HG03280 (cell line): ENCODE measurements around the gene CYP24A1.

ENCODE experiments used
- ATAC-seq: cut with Tn5 transposase; IDR thresholded peaks from one replicate; pipeline ENCODE4 v1.9.1; 2021; ENCODE audit warnings: mild to moderate bottlenecking, moderate library complexity; ENCODE audit not compliant: unreplicated experiment

Gene CYP24A1

DNA sequence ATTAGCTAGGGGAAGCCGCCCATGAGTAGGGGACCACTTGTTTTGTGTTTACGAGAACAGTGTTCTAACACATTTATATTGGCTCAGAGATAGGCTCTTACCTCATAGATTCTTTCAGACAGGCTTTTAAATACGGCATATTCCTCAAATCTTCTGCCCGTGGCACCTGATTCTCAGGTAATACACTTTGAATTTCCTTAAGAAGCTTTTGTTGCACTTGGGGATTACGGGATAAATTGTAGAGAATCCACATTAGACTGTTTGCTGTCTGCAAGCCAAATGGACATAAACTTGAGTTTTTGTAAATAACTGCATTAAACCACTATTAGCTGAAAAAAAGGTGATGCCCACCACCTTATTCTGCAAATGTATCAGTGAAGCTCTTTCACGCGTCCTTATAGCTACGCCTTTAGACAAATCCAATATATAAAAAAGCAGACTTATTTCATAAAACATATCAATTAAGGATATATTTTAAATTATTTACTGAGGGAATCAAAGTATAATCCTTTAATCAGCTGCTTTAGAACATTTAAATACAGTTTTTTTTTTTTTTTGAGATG, 14.8 kb downstream of the CYP24A1 start:
- ATAC-seq: no peak

DNA sequence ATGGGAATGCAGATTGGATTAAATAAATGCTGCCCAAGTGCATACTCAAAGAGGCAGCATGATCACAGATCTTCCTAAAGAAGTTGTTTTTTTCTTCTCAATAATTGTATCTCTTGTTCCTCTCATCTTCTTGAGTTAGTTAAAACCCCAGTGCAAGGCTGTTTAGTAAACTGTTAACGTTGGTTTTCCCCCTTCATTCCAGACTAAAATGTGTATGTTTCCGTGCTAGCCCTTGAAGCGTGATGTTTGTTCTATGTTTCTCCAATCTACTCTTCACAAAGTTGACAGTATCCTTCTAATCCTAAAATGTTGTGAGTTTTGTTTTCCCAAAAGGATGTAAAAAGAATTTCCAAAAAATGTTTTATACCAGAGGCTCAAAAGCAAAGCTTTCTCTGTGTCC, 15.6 kb downstream of the CYP24A1 start:
- no peak for ATAC-seq

GRCh38 chr20:54156981-54157835, 16.6 kb downstream of the CYP24A1 start:
- ATAC-seq: no peak

DNA sequence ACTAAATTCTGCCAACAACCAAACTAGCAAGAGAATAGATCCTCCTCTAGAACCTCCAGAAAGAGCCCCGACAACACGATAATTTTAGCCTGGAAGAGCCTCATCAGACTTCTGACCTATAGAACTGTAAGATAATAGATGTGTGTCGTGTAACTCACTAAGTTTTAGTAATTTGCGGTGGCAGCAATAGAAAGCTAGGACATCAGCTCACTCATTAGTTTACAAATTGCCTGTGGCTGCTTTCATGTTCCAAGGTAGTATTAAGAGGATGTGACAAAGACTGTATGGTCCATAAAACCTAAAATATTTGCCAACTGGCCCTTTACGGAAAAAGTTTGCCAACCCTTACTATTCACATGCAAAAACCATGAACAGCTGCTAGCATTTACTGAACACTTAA, 17.3 kb downstream of the CYP24A1 start:
- no peak for ATAC-seq

DNA sequence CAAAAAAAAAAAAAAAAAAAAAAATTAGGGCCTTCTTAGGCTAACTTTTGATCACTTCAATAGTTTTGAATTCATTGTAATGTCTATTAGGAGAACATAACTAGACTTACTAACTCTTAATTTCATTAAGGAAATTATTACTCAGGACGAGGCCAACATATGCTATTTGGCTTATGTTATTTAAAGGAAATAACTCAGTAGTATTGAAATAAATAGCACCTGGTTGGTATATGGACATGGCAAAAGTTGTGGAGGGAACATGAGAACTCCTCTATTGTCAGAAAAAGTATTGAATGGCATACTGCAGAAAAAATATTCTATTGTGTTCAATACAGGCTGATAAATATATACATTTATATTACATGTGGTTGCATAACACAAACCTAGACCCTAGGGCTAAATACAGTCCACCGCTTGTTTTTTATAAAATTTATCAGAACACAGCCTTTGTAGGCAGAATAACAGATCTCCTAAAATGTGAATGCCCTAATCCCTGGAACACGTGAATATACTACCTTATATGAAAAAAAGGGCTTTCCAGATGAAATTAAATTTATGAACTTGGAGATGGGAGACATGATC, 18.0 kb downstream of the CYP24A1 start:
- ATAC-seq: no peak

DNA sequence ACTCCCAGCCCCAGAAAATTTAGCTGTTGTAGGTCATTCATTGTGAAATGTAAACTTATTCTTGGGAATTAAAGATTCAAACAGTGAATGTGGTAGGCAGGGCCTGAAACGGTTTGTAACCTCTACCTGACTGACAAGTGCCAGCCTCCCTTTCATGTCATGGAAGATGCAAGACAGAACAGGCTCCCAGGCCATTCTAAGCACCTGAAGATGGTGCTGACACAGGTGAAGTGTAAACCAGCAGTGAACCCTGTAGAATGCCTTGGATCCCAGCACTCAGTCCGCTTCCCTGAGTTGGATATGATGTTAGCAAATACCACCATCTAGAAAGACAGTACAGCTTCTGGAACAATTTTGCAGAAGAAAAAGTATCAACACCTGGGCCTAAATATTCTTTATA, 19.3 kb downstream of the CYP24A1 start:
- ATAC-seq: no peak

DNA sequence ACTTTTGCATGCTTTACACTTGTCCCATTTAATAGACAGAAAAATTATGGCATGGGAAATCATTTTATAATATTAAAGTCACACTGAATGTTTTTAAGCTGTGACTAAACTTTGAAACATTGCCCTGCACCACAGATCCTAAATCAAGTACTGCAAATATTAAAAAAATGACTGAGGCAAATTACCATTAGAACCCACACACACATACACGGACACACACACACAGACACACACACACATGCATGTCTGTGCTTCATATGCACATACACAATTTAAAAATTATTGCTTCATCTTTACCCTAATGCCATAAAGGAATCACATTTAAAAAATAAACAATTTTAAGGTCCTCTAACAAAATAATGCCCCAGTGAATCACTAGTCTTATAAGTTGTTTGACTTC, 19.9 kb downstream of the CYP24A1 start:
- no peak for ATAC-seq

- no peak for ATAC-seq
Measured at GRCh38 chr20:54153041-54153327, 20.8 kb downstream of the CYP24A1 start.

DNA sequence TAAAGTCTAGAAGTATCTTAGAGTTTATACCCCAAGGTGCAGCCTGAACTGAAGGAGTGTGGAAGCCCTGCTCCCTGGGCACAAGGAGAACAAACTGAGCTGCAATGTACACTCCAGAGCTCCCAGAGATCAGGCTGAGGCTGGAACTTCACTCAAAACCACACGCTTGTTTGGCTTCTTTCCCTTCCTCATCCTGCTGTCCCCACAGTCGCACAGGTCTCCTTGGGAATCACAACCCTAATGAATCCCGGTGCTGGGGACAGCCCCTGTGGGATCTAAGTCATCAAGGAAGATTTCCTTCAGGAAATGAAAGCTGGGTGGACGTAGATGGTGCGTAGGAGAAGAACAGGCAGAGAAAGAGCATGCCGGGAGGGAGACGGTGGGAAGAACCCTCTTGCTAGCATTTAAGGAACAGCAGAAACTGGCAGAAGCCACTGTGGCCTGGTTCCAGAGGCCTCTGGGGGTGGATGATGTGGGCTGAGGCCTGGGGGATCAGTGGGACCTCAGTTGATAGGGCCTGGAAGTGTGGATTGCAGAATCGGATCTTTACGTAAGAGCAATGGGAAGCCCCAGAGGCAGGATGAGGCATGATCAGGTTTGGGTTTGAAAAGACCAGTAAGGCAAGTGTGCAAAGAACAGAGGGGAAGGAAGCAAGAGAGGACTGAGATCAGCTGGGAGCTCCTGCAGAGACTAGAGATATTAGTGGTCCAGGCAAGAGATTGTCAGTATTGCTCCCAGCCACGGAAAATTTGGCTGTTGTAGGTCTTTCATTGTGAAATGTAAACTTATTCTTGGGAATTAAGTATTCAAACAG, 21.4 kb downstream of the CYP24A1 start:
- ATAC-seq: no peak

DNA sequence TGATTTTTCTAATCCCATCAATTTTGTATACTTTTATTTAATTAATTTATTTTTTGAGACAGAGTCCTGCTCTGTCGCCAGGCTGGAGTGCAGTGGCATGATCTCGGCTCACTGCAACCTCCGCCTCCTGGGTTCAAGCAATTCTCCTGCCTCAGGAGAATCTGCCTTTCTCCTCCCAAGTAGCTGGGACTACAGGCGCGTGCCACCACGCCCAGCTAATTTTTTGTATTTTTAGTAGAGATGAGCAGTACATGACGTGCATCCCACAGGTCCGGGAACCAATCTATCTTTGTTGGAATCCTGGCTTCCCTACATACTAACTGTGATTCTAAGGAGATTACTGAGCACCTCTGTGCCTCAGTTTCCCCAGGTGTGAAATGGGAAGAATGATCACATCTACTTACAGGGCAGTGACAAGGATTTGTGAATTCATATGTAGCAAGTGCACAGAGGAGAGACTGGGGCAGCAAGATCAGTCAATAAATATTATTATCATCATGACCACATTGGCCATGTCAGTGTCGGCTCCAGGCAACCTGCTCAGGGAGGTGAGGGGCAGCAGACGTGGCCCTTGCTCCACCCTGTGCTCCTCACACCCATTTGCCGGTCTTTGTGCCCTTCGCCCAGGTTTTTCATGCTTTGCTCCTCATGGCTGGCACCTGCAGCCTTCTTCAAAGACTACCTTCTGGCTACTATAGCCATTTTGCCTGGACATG, 22.1 kb downstream of the CYP24A1 start:
- no peak for ATAC-seq

DNA sequence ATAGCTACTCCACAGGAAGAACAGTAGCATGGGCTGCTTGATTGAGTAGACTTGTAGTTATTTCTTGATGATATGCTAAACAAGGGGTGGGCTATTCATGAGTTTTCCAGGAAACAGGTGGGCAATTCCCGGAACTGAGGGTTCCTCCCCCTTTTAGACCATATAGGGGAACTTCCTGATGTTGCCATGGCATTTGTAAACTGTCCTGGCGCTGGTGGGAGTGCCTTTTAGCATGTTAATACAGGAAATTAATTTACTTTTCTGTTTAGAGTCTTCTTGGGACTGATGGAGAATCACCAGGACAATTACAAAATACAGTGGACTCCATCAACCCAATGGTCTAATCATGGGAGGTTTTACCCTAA, 22.7 kb downstream of the CYP24A1 start:
- ATAC-seq: no peak

DNA sequence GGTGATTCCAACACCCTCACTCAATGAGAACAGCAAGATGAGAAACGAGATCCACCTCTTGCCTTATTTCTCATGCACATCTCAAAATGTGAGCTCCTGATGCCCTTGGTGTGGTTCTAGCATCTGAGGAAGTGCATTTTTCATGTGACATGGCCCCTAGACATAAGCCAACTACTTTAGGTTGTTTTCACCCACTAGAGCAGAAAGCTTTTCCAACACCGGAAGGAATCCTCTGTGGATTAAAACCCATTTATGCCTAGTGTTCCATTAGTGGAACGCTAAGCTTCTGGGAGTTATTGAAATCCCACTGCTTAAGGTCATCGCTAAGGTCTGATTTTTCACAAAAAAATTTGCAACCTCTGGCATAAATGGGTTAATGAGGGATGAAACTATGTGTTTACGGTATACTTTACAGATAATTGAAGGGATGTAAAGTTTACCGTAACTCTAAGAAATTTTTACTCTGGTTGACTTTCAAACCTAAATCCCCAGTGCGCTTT, 24.0 kb downstream of the CYP24A1 start:
- ATAC-seq: no peak

DNA sequence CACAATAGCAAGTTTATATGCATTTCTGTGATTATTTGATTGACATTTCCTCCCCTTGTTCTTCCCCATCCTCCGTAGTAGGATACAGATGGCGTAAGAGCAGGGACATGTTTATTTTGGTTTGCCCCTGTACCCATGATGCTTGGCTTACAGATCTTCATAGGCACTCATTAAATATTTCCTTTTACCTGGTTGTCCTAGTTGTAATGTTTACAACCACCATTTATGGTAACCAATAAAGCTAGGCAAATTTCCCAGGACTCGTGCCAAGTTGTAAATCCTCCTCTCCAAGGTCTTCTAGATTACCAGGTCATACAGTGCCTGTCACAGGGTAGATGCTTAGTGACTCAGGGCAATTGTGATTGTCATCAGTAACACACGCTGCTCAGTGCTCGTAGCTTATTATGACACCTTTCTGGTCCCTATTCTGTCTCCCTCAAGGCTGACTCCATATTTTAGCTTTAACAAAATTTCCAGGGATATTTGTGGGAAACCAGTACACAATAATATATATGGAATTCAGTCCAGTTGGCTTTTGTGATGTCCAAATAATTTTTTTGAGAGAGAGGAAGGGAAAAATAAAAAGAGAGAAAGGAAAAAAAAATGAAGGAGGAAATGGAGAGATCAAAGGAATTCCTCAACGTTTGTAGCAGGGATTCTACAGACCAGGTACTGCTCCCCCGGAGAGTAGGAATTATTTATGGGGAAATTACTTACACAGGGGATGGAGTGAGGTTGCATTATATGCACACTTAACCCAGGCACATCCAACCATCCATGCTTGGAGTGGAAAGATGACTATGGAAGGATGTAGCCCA, 24.6 kb downstream of the CYP24A1 start:
- no peak for ATAC-seq

DNA sequence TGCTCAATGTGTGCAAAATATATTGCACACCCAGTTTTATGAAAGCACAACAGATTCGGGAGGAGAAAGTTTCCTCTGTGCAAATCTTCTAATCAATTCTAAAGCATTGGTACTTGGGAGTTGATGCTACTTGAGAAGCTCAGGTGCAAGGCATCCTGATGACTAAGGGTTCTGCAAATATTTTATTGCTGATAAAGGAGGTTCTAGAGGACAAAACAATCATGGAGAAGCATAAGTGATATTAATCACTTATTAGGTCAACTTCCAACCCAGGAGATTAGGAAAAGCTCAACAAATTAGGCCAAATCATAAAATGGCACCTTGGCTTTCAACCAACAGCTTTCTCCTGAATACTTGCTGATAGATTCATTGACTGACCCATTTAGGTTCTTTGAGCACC, 27.1 kb downstream of the CYP24A1 start:
- no peak for ATAC-seq

GRCh38 chr20:54144847-54145414, 28.9 kb downstream of the CYP24A1 start:
- no peak for ATAC-seq

- no peak for ATAC-seq
Measured at GRCh38 chr20:54140927-54141566, 32.7 kb downstream of the CYP24A1 start.

- ATAC-seq: no peak
Measured at GRCh38 chr20:54140486-54140885, 33.3 kb downstream of the CYP24A1 start.

GRCh38 chr20:54140067-54140466, 33.7 kb downstream of the CYP24A1 start:
- no peak for ATAC-seq

DNA sequence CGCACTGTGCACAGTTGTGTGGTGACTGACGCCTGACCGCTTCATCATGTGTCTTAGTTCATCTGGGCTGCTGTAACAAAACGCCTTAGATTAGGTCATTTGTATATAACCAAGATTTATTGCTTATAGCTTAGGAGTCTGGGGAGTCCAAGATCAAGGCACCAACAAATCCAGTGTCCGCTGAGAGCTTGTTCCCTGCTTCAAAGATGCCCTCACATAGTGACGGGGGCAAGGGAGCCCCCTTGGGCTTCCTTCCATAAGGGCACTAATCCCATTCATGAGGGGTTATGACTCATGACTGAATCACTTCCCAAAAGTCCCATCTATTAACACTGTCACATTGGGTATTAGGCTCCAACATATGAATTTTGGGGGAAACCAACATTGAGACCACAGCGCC, 34.6 kb downstream of the CYP24A1 start:
- ATAC-seq: no peak
